ENCODE measurements around the gene CFDP1.
"Not testable (repeated sequence)": the region's sequence is repeated elsewhere in the genome, so short reads cannot be mapped to it uniquely, and the experiment has no call there.

The CFDP1 gene

DNA sequence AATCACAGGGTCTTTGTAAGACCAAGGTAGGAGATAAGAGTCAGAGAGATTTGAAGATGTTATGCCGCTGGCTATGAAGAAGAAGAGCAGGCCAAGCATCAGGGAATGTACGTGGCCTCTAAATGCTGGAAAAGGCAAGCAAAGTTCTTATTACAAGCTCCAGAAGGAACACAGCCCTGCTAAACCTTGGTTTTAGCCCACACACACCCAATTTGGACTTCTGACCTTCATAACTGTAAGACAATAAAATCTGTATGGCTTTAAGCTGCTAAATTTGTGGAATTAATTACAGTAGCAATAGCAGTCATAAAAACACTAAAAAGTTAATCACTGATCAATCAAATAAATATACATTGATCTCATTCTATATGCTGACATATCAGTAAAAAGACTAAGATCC is 25.1 kb upstream of the CFDP1 start:
- no peak for DNase-seq (ENCODE audit: low read depth)

GRCh38 chr16:75458029-75458428 is 24.7 kb upstream of the CFDP1 start:
- DNase-seq (ENCODE audit: low read depth): no peak

GRCh38 chr16:75457485-75458021 is 24.2 kb upstream of the CFDP1 start:
- no peak for DNase-seq (ENCODE audit: low read depth)

DNA sequence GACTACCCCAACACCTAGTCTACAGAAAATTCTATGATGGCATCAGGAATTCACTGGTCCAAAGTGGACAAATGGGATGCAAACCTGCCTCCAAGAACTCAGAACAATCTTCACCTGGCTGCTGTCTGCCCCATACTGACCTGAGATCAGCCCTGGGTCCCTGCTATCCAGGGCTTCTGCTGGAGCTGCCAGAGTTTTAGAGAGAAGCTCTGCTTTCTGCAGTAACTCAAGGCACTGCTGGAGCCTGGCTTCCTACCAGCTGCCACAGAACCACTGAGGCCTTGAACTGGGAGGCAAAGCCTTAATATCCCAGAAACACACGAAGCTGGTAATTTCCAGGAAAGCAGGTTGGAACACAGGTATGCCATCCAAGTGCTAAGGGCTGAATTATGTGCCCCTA is 23.7 kb upstream of the CFDP1 start:
- no peak for DNase-seq (ENCODE audit: low read depth)

DNA sequence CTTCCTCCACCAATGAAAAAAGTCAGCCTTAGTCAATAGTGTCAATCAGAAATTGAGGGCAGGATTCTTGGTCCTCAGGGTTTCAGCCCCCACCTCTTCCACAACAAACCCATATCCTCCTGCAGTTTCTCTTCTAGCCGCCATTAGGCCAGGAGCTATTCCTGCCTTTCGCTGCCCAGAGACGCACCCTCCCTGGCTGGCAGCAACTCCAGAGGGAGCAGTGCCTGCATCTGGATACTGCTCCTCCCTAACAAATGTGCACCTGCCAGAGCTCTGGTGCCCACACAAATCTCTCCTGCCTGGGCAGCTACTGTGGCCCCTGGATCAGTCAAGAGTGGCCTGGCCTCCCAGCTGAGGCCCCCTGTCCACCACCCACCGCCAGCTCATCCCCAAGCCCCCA is 23.2 kb upstream of the CFDP1 start:
- DNase-seq (ENCODE audit: low read depth): not testable (repeated sequence)

DNA sequence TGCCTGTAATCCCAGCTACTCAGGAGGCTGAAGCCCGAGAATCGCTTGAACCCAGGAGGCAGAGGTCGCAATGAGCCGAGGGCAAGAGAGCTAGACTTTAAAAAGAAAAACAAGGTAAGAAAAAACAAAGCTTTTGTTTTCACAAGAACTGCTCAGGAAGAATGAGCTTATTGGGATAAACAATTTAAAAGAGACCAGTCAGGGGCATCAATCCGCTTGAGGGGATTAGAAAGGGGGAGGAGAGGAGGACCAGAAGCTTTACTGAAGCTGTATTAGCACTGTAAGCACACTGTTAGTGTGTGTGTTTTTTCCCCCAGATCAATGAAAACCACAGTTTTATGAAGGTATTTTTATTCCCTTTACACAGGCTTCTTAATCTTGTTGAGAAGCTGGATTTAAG is 22.4 kb upstream of the CFDP1 start:
- no peak for DNase-seq (ENCODE audit: low read depth)

- DNase-seq (ENCODE audit: low read depth): no peak
These were observed 19.3 kb upstream of the CFDP1 start for GRCh38 chr16:75452464-75453190.

GRCh38 chr16:75446416-75446815 is 13.1 kb upstream of the CFDP1 start:
- no peak for DNase-seq (ENCODE audit: low read depth)

DNA sequence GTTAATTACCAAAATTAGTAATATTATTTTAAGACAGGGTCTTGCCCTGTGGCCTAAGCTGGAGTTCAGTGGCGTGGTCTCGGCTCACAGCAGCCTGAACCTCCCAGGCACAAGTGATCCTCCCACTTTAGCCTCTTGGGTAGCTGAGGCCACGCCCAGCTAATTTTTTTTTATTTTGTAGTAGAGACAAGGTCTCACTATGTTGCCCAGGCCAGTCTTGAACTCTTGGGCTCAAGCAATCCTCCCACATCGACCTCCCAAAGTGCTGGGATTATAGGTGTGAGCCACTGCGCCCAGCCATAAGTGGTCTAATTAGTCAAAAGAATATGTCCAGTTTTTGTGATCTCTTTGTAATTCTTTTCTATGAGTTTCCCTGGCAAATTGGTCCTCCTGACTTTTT is 12.0 kb upstream of the CFDP1 start:
- DNase-seq (ENCODE audit: low read depth): no peak

DNA sequence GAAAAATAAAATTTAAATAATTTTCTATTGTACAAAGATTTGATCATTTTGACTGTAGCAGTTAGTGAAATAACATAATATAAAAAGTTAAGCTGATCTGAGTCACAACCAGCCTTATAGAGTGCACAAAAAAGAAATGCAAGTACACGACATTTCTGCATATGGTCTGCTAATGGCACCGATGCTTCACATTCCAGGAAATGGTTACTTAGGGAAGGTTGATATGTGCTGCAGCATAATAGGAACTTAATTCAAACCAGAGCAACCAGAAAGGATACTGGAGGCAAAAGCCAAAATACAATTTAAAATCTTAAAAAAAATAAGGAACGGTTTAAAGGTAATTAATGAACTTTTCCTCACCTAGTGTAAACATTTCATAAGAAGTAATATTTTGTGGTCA is 10.0 kb upstream of the CFDP1 start:
- no peak for DNase-seq (ENCODE audit: low read depth)

DNA sequence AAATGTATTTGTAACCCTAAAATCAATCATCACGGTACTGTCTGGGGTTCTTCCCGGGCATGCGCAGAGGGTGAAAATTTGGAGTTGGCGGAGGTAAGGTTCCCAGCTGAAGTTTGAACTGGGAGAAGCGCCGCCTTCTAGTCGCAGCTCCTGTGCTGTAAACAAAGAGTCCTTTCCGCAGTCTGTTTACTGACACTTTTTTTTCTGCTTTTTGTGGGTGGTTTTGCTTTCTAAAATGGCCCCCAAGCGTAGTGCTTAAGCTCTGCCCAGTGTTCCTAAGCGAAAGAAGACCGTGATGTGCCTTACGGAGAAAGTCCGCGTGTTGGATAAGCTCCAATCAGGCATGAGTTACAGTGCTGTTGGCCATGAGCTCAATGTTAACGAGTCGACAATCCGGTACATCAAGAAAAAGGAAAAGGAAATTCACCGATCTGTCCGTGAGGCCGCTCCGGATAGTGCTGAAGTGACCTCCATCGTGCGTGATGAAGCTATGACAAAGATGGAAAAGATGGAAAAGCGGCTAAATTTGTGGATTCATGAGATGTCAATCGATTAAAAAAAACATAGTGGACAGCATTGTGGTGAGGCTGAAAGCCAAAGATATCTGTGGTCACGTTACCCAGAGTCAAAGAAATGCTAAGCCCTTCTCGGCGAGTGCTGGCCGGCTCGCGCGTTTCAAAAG is 570 bp upstream of the CFDP1 start:
- peak; percentile 66 for DNase-seq (ENCODE audit: low read depth)

- DNase-seq (ENCODE audit: low read depth): no peak
These were observed 3.5 kb downstream of the CFDP1 start for GRCh38 chr16:75429621-75430403.

- DNase-seq (ENCODE audit: low read depth): not testable (repeated sequence)
These were observed 6.8 kb downstream of the CFDP1 start for GRCh38 chr16:75426524-75426923.

GRCh38 chr16:75424105-75424762 is 9.1 kb downstream of the CFDP1 start:
- not testable (repeated sequence) for DNase-seq (ENCODE audit: low read depth)

DNA sequence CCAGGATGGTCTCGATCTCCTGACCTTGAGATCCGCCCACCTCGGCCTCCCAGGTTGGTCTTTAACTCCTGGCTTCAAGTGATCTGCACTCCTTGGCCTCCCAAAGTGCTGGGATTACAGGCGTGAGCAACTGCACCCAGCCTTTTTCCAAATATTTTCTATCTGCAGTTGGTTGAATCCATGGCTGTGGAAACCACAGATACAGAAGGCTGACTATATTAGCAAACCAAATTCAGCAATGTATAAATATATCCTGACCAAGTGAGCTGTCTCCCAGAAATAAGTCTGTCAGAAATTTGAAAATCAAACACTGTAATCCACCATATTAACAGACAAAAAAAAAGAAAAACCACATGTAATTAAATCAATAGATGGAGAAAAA is 9.6 kb downstream of the CFDP1 start:
- DNase-seq (ENCODE audit: low read depth): no peak

DNA sequence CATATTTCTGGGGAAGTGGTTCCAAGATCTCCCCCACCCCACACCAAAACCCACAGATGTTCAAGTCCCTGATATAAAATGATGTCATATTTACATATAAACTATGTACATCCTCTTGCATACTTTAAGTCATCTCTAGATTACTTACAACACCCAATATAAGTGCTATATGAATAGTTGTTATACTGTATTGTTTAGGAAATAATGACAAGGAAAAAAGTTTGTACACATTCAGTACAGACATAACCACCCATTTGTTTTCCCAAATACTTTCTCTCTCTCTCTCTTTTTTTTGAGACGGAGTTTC is 11.5 kb downstream of the CFDP1 start:
- no peak for DNase-seq (ENCODE audit: low read depth)

DNA sequence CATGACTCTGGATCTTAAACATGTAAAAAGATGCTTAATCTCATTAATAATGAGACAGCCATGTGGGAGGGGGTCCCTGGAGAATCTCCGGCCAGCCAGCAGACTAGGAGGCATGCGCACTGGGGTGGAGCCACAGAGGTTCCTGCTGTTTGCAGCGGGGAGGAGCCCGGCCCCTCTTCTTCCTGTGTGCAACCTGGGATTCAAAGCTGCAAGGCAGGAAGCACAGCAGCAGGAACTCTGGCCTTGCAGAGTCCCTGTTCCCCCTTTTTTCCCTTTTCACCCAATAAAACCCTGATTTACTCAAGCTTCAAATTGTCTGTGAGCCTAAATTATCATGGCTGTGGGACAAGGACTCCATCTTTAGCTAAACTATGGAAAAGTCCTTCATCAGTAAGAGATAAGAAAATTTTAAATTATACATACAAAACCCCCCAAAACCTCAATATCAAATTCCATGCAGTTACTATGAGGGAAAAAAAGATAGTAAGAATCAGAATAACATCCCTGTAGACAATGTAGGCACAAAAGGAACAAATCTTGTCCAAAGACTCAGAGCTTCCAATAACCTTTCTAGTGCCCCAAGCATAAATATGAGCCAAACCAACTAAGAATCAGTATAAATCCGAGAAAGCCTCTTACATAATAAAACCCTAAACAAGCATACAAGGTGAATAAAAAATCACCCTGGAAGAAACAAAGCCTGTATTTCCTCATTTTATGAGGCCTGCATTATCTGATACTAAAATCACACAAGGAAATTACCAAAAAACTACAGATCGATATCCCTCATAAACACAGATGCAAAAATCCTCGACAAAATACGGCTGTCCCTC is 12.1 kb downstream of the CFDP1 start:
- no peak for DNase-seq (ENCODE audit: low read depth)

GRCh38 chr16:75416904-75417565 is 16.3 kb downstream of the CFDP1 start:
- no peak for DNase-seq (ENCODE audit: low read depth)

DNA sequence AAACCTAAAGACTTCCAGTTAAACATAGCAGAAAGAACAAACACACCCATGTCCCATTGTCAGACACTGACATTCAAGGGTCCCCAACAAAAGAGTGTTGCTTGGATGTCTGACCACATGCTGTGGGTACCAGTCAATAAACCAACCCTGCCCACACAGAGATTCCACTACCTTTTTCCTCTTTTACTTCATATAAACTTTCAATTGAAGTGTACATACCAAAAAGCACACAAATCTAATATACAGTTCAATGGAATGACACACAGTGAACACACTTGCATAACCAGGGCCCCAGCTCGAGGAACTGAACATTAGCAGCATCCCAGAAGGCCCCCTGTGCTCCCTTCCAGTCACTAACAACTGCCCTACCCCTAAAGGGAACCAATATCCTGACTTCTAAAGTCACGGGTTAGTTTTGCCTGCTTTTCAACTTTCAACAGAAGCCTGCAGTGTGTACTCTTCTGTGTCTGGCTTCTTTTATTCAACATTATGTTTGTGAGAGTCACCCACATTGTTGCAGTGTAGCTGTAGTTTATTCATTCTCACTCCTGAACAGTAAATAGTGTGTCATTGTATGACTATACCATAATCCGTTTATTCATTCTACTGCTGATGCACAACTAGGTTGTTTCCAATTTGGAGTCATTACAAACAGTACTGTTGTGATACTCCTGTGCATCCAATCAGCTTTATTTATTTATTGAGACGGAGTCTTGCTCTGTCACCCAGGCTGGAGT is 18.0 kb downstream of the CFDP1 start:
- DNase-seq (ENCODE audit: low read depth): no peak

DNA sequence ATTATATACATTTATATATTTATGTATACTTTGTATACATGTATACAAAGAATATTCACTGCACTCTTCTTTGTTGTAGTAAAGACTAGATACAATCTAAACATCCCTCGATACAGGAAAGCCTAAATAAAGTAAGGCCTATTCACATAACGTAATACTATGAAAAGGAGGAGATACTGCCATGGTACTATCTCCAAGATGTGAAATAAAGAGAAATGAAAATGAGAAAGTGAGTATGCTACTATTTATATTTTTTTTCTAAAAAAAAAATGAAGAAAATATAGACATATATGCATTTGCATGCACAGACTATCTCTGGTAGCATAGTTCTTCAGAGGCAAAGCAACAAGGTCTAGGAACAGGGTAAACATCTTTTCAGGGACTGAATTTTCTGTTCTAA is 19.4 kb downstream of the CFDP1 start:
- DNase-seq (ENCODE audit: low read depth): no peak
